Inflammatory macrophage treated with lipopolysaccharide for 1 hour (primary cell): ENCODE results near the gene COL12A1.

Experiments used
- DNase-seq, 2 donors: peaks; one replicate each; pipeline ENCODE4 v3.0.0-alpha.2; 2020 to 2022

COL12A1 gene

GRCh38 chr6:75142721-75143120 is 63.1 kb downstream of the COL12A1 start:
- DNase-seq: no peak

DNA sequence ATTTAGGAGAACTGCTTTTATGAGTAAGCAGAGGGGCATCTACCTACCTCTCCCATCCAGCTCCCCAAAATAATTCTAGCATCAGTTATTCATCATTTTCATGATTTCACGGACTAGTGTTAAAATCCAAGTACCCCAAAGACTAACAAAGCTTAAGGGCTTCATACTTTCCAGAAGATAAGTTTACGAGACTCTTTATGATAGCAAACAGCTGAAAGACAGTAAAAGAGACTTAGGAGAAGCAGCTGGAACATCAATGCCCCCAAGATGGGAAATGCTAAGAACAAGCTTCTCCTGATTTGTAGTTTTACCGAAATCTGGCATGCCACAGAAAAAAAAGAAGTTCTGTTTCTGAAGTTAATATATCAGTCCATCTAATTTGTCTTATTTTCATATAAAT is 70.0 kb downstream of the COL12A1 start:
- DNase-seq: no peak

GRCh38 chr6:75135450-75135849 is 70.4 kb downstream of the COL12A1 start:
- no peak for DNase-seq

DNA sequence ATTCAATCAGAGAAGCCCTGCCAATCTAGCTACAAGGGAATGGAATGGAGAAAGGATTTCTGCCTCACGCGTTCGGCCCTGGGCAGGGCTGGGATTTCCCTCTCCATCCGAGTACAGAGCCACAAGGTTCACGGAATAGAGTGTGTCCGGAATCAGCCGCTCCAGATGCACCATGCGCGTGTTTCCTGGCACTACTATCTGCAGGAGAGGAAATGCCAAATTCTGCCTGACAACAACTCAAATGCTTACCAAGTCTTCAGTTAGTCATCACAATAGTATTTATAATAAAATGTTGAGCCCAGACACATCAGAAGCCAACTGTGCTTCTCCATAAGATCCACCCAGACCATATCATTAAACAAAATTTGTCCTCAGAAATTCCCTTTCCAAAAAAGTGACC is 75.1 kb downstream of the COL12A1 start:
- no peak for DNase-seq

GRCh38 chr6:75128878-75129570 is 76.8 kb downstream of the COL12A1 start:
- no peak for DNase-seq

- no peak for DNase-seq
Observed at GRCh38 chr6:75126518-75126917, 79.3 kb downstream of the COL12A1 start.

GRCh38 chr6:75124983-75125382 is 80.9 kb downstream of the COL12A1 start:
- DNase-seq: no peak

GRCh38 chr6:75124085-75124484 is 81.8 kb downstream of the COL12A1 start:
- DNase-seq: no peak

DNA sequence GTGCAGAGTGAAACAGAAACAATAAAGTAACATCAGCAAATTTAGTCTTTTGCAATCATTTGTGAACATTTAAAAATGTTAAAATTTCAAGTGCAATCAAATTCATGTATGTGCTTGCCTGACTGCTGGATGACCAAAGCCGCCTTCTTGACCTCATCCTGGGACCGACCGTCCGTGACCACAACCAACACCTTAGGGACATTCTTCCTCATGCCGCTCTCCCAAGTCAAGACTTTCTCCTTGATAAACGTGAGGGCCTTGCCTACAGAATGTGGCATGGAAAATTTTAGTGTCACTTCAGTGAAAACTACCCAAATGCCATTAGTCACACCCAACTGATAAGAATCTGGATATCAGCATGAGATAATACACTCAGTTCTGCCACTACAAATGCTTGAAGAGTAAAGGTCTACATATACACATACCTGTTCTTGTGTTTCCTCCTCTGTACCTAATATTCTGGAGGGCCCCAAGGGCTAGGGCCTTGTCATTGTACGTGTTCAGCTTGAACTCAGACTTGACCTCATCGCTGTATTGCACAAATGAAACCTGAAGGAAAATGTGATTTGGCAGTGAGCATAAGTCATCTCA is 86.8 kb downstream of the COL12A1 start:
- DNase-seq: no peak

DNA sequence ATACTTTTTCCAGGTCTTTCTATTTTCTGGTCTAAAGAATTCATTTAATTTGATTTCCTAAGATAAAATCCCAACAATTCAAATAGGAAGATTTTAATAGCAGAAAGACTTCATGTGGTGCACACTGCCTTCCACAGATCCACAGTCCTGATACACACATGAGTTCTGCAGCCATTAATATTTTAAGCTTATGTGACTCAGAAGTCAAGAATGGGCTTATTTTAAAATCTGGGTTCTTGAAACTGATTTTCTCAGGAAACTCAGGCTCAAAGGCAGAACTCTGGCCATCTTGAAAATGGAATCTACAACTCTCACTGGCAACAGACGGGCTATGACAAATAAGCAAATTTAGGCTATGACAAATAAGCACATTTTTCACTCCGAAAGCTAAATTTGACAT is 88.2 kb downstream of the COL12A1 start:
- DNase-seq: no peak

DNA sequence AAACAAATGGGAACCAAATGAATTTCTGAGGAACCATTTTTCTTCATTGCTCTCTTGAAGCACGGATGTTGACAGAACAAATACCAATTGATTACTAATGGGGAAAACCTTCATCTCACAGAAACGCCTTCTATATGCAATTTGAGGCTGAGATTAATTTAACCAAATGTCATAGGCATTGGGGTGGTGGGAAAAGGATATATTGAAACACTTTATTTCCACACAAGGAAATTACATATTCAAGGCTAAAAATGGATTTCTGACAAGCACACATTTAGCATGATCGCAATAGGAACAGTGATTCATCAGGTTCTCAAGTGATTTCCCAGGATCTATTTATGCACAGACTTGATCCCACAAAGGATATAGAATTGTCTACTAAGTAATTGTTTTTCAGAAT is 88.9 kb downstream of the COL12A1 start:
- no peak for DNase-seq

- DNase-seq: no peak
Observed at GRCh38 chr6:75115481-75115880, 90.4 kb downstream of the COL12A1 start.

DNA sequence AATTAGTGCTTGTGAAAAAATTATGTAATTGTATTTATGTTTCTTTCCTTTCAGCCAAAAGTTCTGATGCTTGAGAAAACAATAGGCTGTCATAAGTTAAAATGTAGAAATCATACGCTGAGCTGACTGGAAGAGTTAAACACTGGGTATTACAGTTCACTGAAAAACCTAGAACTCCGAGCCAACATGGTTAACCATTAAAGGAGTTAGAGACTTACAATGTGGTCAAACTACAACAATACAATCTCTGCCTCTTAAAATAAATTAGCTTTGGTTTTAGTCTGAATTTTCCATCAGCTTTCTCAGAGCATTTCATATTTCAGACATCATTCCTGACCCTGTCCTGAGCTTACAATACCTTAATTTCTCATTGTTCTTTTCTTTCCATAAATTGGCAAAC is 91.0 kb downstream of the COL12A1 start:
- DNase-seq: no peak

- DNase-seq: no peak
Observed at GRCh38 chr6:75114195-75114594, 91.7 kb downstream of the COL12A1 start.

GRCh38 chr6:75113446-75113845 is 92.4 kb downstream of the COL12A1 start:
- DNase-seq: no peak

- no peak for DNase-seq
Observed at GRCh38 chr6:75109765-75110164, 96.1 kb downstream of the COL12A1 start.

DNA sequence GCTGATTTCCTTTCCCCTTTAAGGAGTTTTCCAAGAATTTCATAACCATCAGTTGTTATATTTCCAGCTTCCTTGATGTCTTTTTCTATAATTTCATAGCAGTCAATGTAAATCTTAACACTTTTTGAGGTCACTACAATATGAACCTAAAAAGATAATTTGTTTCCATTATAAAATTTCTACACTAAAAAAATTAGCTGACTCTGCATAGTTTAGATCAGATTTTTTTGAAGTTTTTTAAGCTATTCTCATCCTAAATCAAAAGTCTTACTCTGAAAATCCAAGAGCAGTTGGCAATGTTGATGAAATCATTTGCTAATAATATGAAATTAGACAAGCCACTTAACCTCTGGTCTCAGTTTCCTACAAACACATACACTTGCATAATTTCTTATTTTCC is 96.8 kb downstream of the COL12A1 start:
- DNase-seq: no peak

DNA sequence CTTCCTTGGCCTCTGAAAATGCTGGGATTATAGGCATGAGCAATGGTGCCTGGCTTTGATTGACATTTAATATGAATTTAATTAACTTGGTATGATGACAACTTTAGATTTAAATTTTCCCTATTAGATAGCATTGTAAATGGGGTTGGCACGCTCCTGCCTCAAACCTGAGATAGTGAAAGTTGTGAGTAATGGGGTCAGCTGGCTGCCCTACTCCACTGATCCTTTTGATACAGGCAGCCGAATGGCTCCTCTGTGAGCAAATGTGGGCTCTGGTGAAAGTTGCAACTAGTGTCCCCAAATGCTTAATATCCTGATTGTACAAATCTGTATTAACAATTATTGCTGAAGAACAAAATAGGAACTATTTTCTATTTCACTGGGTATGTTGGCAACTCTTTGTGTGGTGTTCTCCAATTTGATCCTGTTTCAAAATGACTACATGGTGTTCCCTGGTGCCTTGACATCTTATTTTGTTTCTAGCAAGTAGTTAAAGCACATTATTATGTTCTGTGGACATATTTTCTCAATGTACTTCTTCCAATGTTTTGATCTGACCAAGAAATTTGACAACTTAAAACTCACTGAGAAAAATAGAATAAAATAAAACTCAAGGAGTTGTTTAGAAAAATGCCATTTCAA is 97.4 kb downstream of the COL12A1 start:
- DNase-seq: no peak

GRCh38 chr6:75107913-75108312 is 97.9 kb downstream of the COL12A1 start:
- DNase-seq: no peak

DNA sequence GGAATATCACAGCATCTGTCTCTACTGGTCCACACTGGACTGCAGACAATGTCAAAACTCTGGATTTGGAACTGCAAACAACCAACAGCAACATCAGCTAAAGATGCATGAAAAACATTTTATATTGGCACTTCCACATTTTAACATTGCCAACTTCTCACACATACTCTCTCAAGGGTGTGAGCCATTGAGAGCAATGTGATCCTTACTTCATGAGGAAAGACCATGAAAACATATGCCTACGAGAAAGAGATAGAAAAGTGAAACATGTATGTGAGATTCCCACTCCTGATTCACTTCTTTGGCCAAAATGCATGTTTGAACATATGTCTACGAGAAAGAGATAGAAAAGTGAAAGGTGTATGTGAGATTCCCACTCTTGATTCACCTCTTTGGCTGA is 99.4 kb downstream of the COL12A1 start:
- no peak for DNase-seq

DNA sequence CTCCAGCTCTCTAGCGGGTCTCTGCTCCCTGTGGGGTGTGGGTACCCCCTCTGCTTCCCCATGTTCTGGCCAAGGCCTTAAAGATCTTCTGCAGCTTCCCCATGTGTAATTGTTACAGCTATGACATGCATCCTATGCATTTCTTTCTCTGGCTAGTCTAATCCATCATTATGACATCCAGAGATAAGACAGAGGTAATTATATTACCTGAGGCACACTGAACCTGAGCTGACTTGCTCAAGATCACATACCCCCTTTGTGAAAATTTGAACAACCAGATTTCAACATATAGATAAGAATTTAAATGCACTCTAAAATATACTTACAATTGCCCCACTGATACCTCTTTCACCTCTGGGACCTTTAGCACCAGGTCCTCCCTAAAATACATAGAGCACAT is 102.4 kb downstream of the COL12A1 start:
- DNase-seq: no peak

DNA sequence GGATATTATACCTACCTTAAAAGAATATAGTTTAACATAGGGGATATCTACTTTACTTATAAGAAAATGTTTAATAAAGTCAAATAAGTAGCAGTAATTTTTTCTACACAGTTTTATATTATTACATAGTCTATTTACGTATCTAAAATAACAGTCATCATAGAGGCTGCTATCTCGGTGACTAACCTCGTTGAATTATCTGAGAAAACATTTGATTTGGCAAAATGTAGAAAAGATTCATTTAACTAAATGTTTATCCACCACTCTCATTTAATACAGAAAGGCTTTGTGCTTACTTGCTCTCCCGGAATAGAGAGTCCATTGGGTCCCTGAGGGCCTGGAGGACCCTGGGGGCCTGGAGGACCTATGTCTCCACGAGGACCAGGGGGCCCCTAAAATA is 103.6 kb downstream of the COL12A1 start:
- no peak for DNase-seq

- DNase-seq: no peak
Observed at GRCh38 chr6:75101896-75102295, 104.0 kb downstream of the COL12A1 start.

- DNase-seq: no peak
Observed at GRCh38 chr6:75098709-75099108, 107.1 kb downstream of the COL12A1 start.

GRCh38 chr6:75096966-75097365 is 108.9 kb downstream of the COL12A1 start:
- no peak for DNase-seq
